ENCODE data around the gene EPB41L4A.

- no peak for TF ChIP-seq POLR2A (IDR thresholded peaks at IDR 0.05; ENCODE audit: low read length)
- no peak for TF ChIP-seq GATA1 (IDR thresholded peaks at IDR 0.05; ENCODE audit: low read depth, low read length)
These were observed 36.2 kb downstream of the EPB41L4A start for GRCh38 chr5:112382886-112383285.
